ENCODE results near the gene ME1. TPM values are rescaled to one million over a fixed set of nuclear protein-coding genes. Genes with fewer than 3 reads are reported as not detected.

The ME1 gene
- total and polyA plus RNA-seq, 2 donors = 2.1 to 8.1 TPM

GRCh38 chr6:83417880-83418663, 12.8 kb downstream of the ME1 start:
- 82% methylated on average over 3 of the region's 3 CpGs for WGBS
- H3K4me3 ChIP-seq (ENCODE audit: low read length in 2 of 2) = no peak overlapping the region
- H3K36me3 ChIP-seq (ENCODE audit: control insufficient read depth in 2 of 2, insufficient read depth in 2 of 2, low read length in 1 of 2) = no peaks in the 10 kb centered on the region
- no peaks in the 10 kb centered on the region for H3K27me3 ChIP-seq (ENCODE audit: control insufficient read depth in 2 of 2, insufficient read depth in 1 of 2, low read length in 1 of 2)
- H3K27ac ChIP-seq (ENCODE audit: low read depth in 1 of 2, low read length in 1 of 2) = no peak overlapping the region
- peak in 1 of 9 donors; percentile 10 for DNase-seq (ENCODE audit: low read depth in 6 of 9, low spot score in 9 of 9)
- no peaks in the 10 kb centered on the region for H3K9me3 ChIP-seq (ENCODE audit: control insufficient read depth in 2 of 2, insufficient read depth in 1 of 2, low read length in 1 of 2)
- H3K4me1 ChIP-seq (ENCODE audit: control insufficient read depth in 2 of 2, insufficient read depth in 2 of 2, low read length in 2 of 2) = no peaks in the 10 kb centered on the region

GRCh38 chr6:83413068-83413467, 17.8 kb downstream of the ME1 start:
- Histone ChIP-seq H3K36me3 (ENCODE audit: control insufficient read depth in 2 of 2, insufficient read depth in 2 of 2, low read length in 1 of 2) (no peaks in the 10 kb centered on the region), H3K9me3 (ENCODE audit: control insufficient read depth in 2 of 2, insufficient read depth in 1 of 2, low read length in 1 of 2) (no peaks in the 10 kb centered on the region), H3K4me3 (ENCODE audit: low read length in 2 of 2) (no peak overlapping the region), H3K27ac (ENCODE audit: low read depth in 1 of 2, low read length in 1 of 2) (no peak overlapping the region), H3K4me1 (ENCODE audit: control insufficient read depth in 2 of 2, insufficient read depth in 2 of 2, low read length in 2 of 2) (no peaks in the 10 kb centered on the region), H3K27me3 (ENCODE audit: control insufficient read depth in 2 of 2, insufficient read depth in 1 of 2, low read length in 1 of 2) (no peaks in the 10 kb centered on the region)
- WGBS = 96% methylated on average over 2 of the region's 2 CpGs
- no peak for DNase-seq (ENCODE audit: low read depth in 6 of 9, low spot score in 9 of 9)

GRCh38 chr6:83411731-83412130, 19.1 kb downstream of the ME1 start:
- Histone ChIP-seq H3K4me3 (ENCODE audit: low read length in 2 of 2) (no peak overlapping the region), H3K36me3 (ENCODE audit: control insufficient read depth in 2 of 2, insufficient read depth in 2 of 2, low read length in 1 of 2) (no peaks in the 10 kb centered on the region), H3K27ac (ENCODE audit: low read depth in 1 of 2, low read length in 1 of 2) (no peak overlapping the region), H3K4me1 (ENCODE audit: control insufficient read depth in 2 of 2, insufficient read depth in 2 of 2, low read length in 2 of 2) (no peaks in the 10 kb centered on the region), H3K27me3 (ENCODE audit: control insufficient read depth in 2 of 2, insufficient read depth in 1 of 2, low read length in 1 of 2) (no peaks in the 10 kb centered on the region), H3K9me3 (ENCODE audit: control insufficient read depth in 2 of 2, insufficient read depth in 1 of 2, low read length in 1 of 2) (no peaks in the 10 kb centered on the region)
- DNase-seq (ENCODE audit: low read depth in 6 of 9, low spot score in 9 of 9) = no peak
- WGBS = 93% methylated on average over 3 of the region's 3 CpGs

GRCh38 chr6:83403191-83403590, 27.7 kb downstream of the ME1 start:
- Histone ChIP-seq H3K36me3 (ENCODE audit: control insufficient read depth in 2 of 2, insufficient read depth in 2 of 2, low read length in 1 of 2) (no peaks in the 10 kb centered on the region), H3K4me1 (ENCODE audit: control insufficient read depth in 2 of 2, insufficient read depth in 2 of 2, low read length in 2 of 2) (no peaks in the 10 kb centered on the region), H3K27me3 (ENCODE audit: control insufficient read depth in 2 of 2, insufficient read depth in 1 of 2, low read length in 1 of 2) (no peaks in the 10 kb centered on the region), H3K9me3 (ENCODE audit: control insufficient read depth in 2 of 2, insufficient read depth in 1 of 2, low read length in 1 of 2) (no peaks in the 10 kb centered on the region), H3K4me3 (ENCODE audit: low read length in 2 of 2) (no peak overlapping the region), H3K27ac (ENCODE audit: low read depth in 1 of 2, low read length in 1 of 2) (no peak overlapping the region)
- DNase-seq (ENCODE audit: low read depth in 6 of 9, low spot score in 9 of 9) = no peak
- WGBS = 96% methylated on average over 1 of the region's 1 CpG

- no peaks in the 10 kb centered on the region for H3K27me3 ChIP-seq (ENCODE audit: control insufficient read depth in 2 of 2, insufficient read depth in 1 of 2, low read length in 1 of 2)
- H3K4me1 ChIP-seq (ENCODE audit: control insufficient read depth in 2 of 2, insufficient read depth in 2 of 2, low read length in 2 of 2) = no peaks in the 10 kb centered on the region
- no peak overlapping the region for H3K4me3 ChIP-seq (ENCODE audit: low read length in 2 of 2)
- no peak overlapping the region for H3K27ac ChIP-seq (ENCODE audit: low read depth in 1 of 2, low read length in 1 of 2)
- 94% methylated on average over 2 of the region's 2 CpGs for WGBS
- no peak for DNase-seq (ENCODE audit: low read depth in 6 of 9, low spot score in 9 of 9)
- H3K36me3 ChIP-seq (ENCODE audit: control insufficient read depth in 2 of 2, insufficient read depth in 2 of 2, low read length in 1 of 2) = no peaks in the 10 kb centered on the region
- H3K9me3 ChIP-seq (ENCODE audit: control insufficient read depth in 2 of 2, insufficient read depth in 1 of 2, low read length in 1 of 2) = no peaks in the 10 kb centered on the region
Measured at GRCh38 chr6:83389606-83390005, 41.2 kb downstream of the ME1 start.

- no peak overlapping the region for H3K27ac ChIP-seq (ENCODE audit: low read depth in 1 of 2, low read length in 1 of 2)
- H3K4me3 ChIP-seq (ENCODE audit: low read length in 2 of 2) = no peak overlapping the region
- no peaks in the 10 kb centered on the region for H3K36me3 ChIP-seq (ENCODE audit: control insufficient read depth in 2 of 2, insufficient read depth in 2 of 2, low read length in 1 of 2)
- no peaks in the 10 kb centered on the region for H3K27me3 ChIP-seq (ENCODE audit: control insufficient read depth in 2 of 2, insufficient read depth in 1 of 2, low read length in 1 of 2)
- 80% methylated on average over 3 of the region's 3 CpGs for WGBS
- H3K4me1 ChIP-seq (ENCODE audit: control insufficient read depth in 2 of 2, insufficient read depth in 2 of 2, low read length in 2 of 2) = no peaks in the 10 kb centered on the region
- H3K9me3 ChIP-seq (ENCODE audit: control insufficient read depth in 2 of 2, insufficient read depth in 1 of 2, low read length in 1 of 2) = no peaks in the 10 kb centered on the region
- no peak for DNase-seq (ENCODE audit: low read depth in 6 of 9, low spot score in 9 of 9)
Measured at GRCh38 chr6:83385473-83385872, 45.4 kb downstream of the ME1 start.

- Histone ChIP-seq H3K4me3 (ENCODE audit: low read length in 2 of 2) (no peak overlapping the region), H3K4me1 (ENCODE audit: control insufficient read depth in 2 of 2, insufficient read depth in 2 of 2, low read length in 2 of 2) (no peaks in the 10 kb centered on the region), H3K27ac (ENCODE audit: low read depth in 1 of 2, low read length in 1 of 2) (no peak overlapping the region), H3K36me3 (ENCODE audit: control insufficient read depth in 2 of 2, insufficient read depth in 2 of 2, low read length in 1 of 2) (no peaks in the 10 kb centered on the region), H3K27me3 (ENCODE audit: control insufficient read depth in 2 of 2, insufficient read depth in 1 of 2, low read length in 1 of 2) (no peaks in the 10 kb centered on the region), H3K9me3 (ENCODE audit: control insufficient read depth in 2 of 2, insufficient read depth in 1 of 2, low read length in 1 of 2) (no peaks in the 10 kb centered on the region)
- no peak for DNase-seq (ENCODE audit: low read depth in 6 of 9, low spot score in 9 of 9)
Measured at GRCh38 chr6:83384751-83385150, 46.1 kb downstream of the ME1 start.

- H3K9me3 ChIP-seq (ENCODE audit: control insufficient read depth in 2 of 2, insufficient read depth in 1 of 2, low read length in 1 of 2) = no peaks in the 10 kb centered on the region
- H3K27me3 ChIP-seq (ENCODE audit: control insufficient read depth in 2 of 2, insufficient read depth in 1 of 2, low read length in 1 of 2) = no peaks in the 10 kb centered on the region
- H3K4me1 ChIP-seq (ENCODE audit: control insufficient read depth in 2 of 2, insufficient read depth in 2 of 2, low read length in 2 of 2) = no peaks in the 10 kb centered on the region
- H3K27ac ChIP-seq (ENCODE audit: low read depth in 1 of 2, low read length in 1 of 2) = no peak overlapping the region
- no peaks in the 10 kb centered on the region for H3K36me3 ChIP-seq (ENCODE audit: control insufficient read depth in 2 of 2, insufficient read depth in 2 of 2, low read length in 1 of 2)
- 93% methylated on average over 2 of the region's 2 CpGs for WGBS
- DNase-seq (ENCODE audit: low read depth in 6 of 9, low spot score in 9 of 9) = no peak
- no peak overlapping the region for H3K4me3 ChIP-seq (ENCODE audit: low read length in 2 of 2)
Measured at GRCh38 chr6:83381949-83382348, 48.9 kb downstream of the ME1 start.

- Histone ChIP-seq H3K27me3 (ENCODE audit: control insufficient read depth in 2 of 2, insufficient read depth in 1 of 2, low read length in 1 of 2) (no peaks in the 10 kb centered on the region), H3K4me1 (ENCODE audit: control insufficient read depth in 2 of 2, insufficient read depth in 2 of 2, low read length in 2 of 2) (no peaks in the 10 kb centered on the region), H3K36me3 (ENCODE audit: control insufficient read depth in 2 of 2, insufficient read depth in 2 of 2, low read length in 1 of 2) (no peaks in the 10 kb centered on the region), H3K9me3 (ENCODE audit: control insufficient read depth in 2 of 2, insufficient read depth in 1 of 2, low read length in 1 of 2) (peaks cover 0 to 4% of the 10 kb centered on the region in 2 donors), H3K4me3 (ENCODE audit: low read length in 2 of 2) (no peak overlapping the region), H3K27ac (ENCODE audit: low read depth in 1 of 2, low read length in 1 of 2) (no peak overlapping the region)
- no peak for DNase-seq (ENCODE audit: low read depth in 6 of 9, low spot score in 9 of 9)
Measured at GRCh38 chr6:83378621-83379388, 52.0 kb downstream of the ME1 start.
